GM19463 (cell line): Measurements from ENCODE around the gene DNAJB5.

Experiments
- ATAC-seq: cut with Tn5 transposase; IDR thresholded peaks from one replicate; pipeline ENCODE4 v1.9.1; 2021; ENCODE audit warnings: mild to moderate bottlenecking, moderate library complexity; ENCODE audit not compliant: unreplicated experiment

DNAJB5 gene

GRCh38 chr9:34983209-34983608, 6.3 kb upstream of the DNAJB5 start:
- no peak for ATAC-seq

- no peak for ATAC-seq
Observed at GRCh38 chr9:34984049-34984448, 5.5 kb upstream of the DNAJB5 start.

GRCh38 chr9:34985311-34985899, 4.1 kb upstream of the DNAJB5 start:
- ATAC-seq = no peak

GRCh38 chr9:34986540-34987047, 3.0 kb upstream of the DNAJB5 start:
- no peak for ATAC-seq

GRCh38 chr9:34987160-34987901, 2.2 kb upstream of the DNAJB5 start:
- no peak for ATAC-seq

GRCh38 chr9:34988218-34989002, 1.1 kb upstream of the DNAJB5 start:
- no peak for ATAC-seq

GRCh38 chr9:34989946-34990635, 546 bp downstream of the DNAJB5 start:
- ATAC-seq = peak; percentile 2

- no peak for ATAC-seq
Observed at GRCh38 chr9:34990908-34991606, 1.5 kb downstream of the DNAJB5 start.

GRCh38 chr9:34991607-34992375, 2.2 kb downstream of the DNAJB5 start:
- ATAC-seq = no peak

GRCh38 chr9:34992376-34992951, 2.9 kb downstream of the DNAJB5 start:
- no peak for ATAC-seq

- ATAC-seq = no peak
Observed at GRCh38 chr9:34993502-34994259, 4.1 kb downstream of the DNAJB5 start.

- no peak for ATAC-seq
Observed at GRCh38 chr9:34994260-34994899, 4.8 kb downstream of the DNAJB5 start.

GRCh38 chr9:34994900-34995669, 5.5 kb downstream of the DNAJB5 start:
- ATAC-seq = no peak

- no peak for ATAC-seq
Observed at GRCh38 chr9:34995670-34996060, 6.1 kb downstream of the DNAJB5 start.

- ATAC-seq = no peak
Observed at GRCh38 chr9:34996181-34996904, 6.8 kb downstream of the DNAJB5 start.

- no peak for ATAC-seq
Observed at GRCh38 chr9:34996905-34997279, 7.3 kb downstream of the DNAJB5 start.

- no peak for ATAC-seq
Observed at GRCh38 chr9:34997379-34997781, 7.8 kb downstream of the DNAJB5 start.
